Stimulated activated naive CD4-positive, alpha-beta T cell (primary cell): ENCODE measurements around the gene VAMP7.
"Not testable (repeated sequence)": the region's sequence is repeated elsewhere in the genome, so short reads cannot be mapped to it uniquely, and the experiment has no call there.

Source experiments
- DNase-seq, 6 experiments: peaks; one replicate each; lab custom pipeline; 2025; lab: John Stamatoyannopoulos, UW

Gene VAMP7, protein sequence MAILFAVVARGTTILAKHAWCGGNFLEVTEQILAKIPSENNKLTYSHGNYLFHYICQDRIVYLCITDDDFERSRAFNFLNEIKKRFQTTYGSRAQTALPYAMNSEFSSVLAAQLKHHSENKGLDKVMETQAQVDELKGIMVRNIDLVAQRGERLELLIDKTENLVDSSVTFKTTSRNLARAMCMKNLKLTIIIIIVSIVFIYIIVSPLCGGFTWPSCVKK

DNA sequence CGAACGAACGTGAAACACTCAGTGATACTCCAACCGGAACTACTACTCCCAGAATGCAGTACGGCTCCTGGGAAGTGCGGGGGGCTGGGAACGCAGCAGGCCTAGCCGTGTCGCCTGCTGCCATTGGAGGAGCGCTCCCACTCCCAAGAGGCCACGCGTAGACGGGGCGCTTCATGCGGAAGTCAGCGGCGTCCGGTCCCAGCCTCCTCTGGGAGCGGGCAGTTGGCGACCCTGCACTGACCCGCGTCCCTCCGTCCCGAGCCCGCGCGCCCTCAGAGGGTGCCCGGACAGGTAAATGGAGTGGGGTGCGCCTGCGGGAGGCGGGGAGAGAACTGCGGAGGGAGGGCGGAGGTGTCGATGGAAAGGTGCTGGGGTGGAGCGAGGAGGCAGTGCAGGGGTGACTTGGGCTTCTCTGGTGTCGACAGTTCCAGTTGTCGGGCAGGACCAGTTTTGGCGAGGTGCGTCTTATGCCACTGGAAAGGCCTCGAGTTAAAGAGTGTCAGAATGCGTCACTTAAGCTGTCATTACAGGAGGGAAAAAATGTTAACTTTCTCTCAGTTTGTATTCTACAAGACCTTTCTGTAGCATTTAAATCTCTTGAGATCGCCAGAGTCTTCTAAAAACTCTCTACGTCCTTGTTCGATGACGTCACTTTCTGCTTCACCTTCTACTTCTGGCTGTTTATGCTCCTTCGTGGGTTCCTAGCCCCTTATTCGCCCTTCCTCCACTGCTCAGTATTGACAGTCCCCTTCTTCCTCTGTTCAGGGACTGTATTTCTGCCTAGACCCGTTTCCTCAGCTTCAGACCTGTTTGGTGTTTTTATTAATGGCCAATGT lies at the start of gene VAMP7:
TSS of gene VAMP7 (plus strand) at position 188 of the 836 bp plus-strand sequence. CDS start 8,122 bp downstream, outside the sequence.
- peak; percentile 61 to 78 (median 68) for DNase-seq

DNA sequence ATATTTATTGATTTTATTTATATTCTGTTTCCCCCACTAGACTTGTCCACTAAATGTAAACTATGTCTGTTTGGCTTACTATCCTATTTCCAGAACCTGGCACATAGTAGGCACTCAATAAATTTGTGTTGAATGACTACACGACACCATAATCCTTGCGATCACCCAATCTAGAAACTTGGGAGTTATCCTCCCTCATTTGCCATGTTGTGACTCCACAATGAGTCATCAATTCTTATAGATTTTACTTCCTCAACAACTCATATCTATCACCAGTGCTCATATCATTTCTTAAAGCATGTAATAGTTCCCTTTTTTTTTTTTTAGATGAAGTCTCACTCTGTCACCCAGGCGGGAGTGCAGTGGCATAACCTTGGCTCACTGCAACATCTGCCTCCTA lies 39.9 kb upstream of the VAMP7 start:
- DNase-seq, result no peak

- not testable (repeated sequence) for DNase-seq
Measured at GRCh38 chrX:155851786-155852185, 29.4 kb upstream of the VAMP7 start.

GRCh38 chrX:155857561-155857960 lies 23.6 kb upstream of the VAMP7 start:
- no peak for DNase-seq

- DNase-seq, result no peak
Measured at GRCh38 chrX:155864655-155865054, 16.5 kb upstream of the VAMP7 start.

- DNase-seq, result no peak
Measured at GRCh38 chrX:155865193-155865592, 16.0 kb upstream of the VAMP7 start.

DNA sequence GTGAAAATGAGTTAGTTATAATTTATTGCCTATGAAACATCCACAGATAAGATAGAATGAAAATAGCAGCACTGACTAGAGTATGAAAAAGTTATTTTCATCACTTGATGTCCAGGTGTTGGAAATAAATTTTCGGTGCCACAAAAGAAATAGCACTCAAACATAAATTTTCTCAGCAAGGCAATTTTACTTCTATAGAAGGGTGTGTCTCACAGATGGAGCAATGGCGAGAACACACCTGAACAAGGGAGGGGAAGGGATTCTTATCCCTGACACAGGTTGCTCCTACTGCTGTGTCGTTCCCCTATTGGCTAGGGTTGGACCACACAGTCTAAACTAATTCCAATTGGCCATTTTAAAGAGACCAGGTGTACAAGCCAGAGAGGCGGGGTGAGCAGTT lies 13.3 kb upstream of the VAMP7 start:
- no peak for DNase-seq

DNA sequence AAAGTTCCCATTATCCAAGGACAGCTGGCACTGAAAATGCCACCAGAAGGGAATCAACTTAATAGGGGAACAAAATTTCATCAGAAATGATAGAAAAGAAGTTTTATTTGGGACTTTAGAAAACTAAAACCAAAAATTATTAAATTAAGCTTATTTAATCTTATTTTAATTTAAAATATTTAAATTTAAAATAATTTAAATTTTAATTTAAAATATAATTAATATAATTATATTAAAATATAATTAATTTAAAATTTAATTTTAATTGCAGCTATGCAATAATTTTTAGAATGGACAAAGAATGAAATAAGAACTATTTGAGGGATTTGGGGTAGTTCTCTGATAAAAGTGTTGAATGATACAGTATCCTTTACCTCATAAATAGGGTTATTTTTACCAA lies 10.2 kb upstream of the VAMP7 start:
- no peak for DNase-seq

DNA sequence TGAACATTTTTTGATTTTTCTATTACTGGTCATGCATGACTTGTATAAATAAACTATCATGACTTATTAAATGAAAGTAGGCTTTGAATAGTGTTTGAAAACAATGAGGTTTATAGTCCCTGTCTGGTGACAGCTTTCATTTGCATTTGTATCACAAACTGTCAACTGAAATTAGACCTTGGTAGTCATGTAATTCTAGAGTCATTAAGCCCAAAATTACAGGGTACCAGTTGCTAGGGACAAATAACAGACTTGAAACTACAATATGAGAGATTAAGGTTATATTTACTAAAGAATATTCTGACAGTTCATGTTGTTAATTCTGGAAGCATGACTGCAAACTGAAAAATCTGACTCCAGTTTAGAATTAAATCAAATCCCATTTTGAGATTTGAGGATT lies 9.2 kb upstream of the VAMP7 start:
- DNase-seq, result no peak

GRCh38 chrX:155873188-155873587 lies 8.0 kb upstream of the VAMP7 start:
- DNase-seq, result no peak

DNA sequence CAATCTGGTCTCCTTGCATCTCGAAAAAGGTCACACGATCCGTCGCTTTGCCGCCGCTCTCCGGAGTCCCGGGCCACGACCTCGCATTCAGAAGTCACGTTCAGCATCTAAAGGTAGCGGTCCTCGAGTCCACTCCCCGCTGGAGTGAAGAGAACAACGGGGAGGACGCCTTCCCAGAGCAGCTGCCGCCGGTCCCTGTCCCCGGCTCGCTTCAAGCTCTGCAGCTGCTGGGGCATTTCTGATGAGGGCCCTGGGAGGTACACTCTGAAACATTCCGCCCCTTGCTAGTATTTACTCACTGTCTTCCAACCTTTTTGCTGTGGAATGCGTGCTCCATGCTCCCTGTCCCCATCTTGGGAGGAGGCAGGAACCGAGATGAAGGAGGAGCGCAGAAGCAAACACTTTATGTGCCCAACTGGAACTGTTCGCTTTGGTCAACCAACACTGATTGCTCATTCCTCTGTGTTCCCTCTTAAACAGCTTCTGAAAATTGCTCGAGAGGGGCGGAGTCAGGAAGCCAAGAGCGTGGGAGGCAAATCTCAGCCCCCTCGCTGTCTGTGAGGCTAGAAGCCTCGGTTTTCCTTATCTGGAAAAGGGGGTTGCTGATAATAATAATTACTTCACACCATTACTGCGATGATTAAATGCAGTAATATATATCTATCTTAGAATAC lies 6.4 kb upstream of the VAMP7 start:
- DNase-seq, result no peak

- DNase-seq, result no peak
Measured at GRCh38 chrX:155876704-155877103, 4.4 kb upstream of the VAMP7 start.

- no peak for DNase-seq
Measured at GRCh38 chrX:155877288-155877687, 3.9 kb upstream of the VAMP7 start.

DNA sequence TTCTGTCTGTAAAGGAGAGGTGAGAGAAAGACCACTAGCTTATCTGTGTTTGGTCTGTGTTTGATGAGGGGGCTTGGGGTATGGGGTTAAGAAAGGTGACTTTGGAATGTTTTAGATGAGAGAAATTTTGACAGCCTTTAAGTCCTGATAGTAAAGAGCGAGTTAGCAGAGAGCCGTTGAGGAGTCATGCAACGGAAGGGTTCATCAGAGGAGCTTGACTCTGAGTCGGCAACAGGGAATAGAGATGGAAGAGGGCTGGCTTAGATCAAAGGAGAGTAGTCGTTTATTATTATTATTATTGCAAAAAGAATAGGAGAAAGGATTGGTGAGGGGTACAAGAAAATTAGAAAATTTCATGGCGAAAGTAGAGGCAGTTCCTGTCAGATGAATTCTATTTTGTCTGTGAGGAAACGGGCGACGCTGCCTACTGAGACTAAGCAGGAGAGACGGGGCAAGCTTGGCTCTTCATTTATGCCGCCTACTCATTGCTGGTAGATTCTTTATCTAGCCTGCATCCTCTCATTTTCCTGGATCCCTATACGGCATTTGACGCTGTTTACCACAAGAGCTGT lies 473 bp upstream of the VAMP7 start:
- peak in 1 of 6 experiments; percentile 15 for DNase-seq

DNA sequence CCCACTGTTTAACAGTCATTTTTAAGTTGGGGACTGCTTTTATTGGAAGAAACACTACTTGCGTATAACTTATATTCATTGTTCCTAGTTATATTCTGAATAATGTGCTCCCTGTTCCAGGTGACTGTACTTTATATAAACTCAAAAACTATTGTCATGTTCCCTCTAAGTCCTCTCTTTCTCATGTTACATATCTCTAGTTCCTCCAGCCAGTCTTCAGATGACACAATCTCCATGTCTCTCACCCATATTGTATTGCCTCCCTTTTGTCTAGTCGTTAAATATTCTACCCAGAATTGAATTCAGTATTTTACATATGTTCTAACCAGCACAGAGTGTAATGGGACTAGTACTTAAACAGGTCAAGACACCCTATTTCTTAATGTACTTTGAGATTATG lies 5.3 kb downstream of the VAMP7 start:
- no peak for DNase-seq

DNA sequence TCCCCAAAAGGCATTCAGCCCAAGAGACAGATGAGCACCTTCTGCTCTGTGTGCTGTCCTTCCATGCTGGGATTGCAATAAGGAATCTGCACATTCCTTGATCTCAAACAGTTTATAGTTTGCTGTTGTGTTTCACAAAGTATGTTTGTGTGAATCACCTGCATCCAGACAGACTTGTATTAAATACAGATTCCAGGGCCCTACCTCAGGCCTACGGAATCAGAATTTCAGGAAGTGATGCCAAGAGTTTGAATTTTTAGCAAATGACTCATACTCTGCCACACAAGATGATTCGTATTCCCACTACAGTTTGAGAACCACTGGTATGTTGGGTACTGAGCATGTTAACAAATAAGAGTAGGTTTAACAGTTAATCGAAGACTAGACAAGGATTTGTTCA lies 7.0 kb downstream of the VAMP7 start:
- DNase-seq, result no peak

- DNase-seq, result no peak
Measured at GRCh38 chrX:155889328-155889727, 8.2 kb downstream of the VAMP7 start.

- no peak for DNase-seq
Measured at GRCh38 chrX:155891446-155892210, 10.5 kb downstream of the VAMP7 start.

DNA sequence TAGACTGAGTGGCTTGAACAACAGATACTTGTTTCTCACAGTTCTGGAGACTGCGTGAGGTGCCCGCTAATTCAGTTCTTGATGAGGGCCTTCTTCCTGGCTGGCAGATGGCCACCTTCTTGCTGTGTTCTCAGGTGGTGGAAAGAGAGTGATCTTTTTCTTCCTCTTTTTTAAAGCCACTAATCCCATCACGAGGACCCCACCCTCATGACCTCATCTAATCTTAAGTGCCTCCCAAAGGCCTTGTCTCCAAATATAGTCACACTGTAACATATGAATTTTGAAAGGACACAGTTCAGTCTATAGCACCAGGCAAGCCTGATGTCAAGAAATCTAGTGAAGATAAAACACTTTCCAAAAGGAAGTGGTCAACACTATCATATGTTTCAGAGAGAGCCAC lies 12.4 kb downstream of the VAMP7 start:
- DNase-seq, result no peak

GRCh38 chrX:155896512-155896911 lies 15.4 kb downstream of the VAMP7 start:
- no peak for DNase-seq

DNA sequence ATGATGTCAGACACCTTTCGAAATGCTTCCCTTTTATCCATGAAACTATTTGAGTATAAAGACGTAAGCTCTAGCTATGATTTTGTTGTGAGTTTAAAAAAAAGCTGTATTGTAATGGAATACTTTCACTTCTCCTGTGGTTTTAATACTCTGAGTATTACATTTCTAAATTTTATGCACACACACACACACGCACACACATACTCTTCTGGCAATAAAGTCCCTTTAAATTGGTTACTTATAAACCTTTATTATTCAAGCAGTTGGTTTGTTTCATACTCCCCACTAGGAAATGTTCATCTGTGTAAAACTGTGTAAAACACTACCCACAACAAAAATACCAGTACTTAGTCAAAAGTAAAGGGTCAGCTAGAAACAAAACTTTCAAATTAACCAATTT lies 18.2 kb downstream of the VAMP7 start:
- no peak for DNase-seq

GRCh38 chrX:155900765-155901164 lies 19.6 kb downstream of the VAMP7 start:
- DNase-seq, result no peak
